ENCODE data around the gene WNT5A. TPM values are rescaled to one million over a fixed set of nuclear protein-coding genes. Genes with fewer than 3 reads are reported as not detected.

WNT5A gene
- total and polyA plus RNA-seq, 10 donors: 1.1 to 26.7 (median 11.3) TPM

DNA sequence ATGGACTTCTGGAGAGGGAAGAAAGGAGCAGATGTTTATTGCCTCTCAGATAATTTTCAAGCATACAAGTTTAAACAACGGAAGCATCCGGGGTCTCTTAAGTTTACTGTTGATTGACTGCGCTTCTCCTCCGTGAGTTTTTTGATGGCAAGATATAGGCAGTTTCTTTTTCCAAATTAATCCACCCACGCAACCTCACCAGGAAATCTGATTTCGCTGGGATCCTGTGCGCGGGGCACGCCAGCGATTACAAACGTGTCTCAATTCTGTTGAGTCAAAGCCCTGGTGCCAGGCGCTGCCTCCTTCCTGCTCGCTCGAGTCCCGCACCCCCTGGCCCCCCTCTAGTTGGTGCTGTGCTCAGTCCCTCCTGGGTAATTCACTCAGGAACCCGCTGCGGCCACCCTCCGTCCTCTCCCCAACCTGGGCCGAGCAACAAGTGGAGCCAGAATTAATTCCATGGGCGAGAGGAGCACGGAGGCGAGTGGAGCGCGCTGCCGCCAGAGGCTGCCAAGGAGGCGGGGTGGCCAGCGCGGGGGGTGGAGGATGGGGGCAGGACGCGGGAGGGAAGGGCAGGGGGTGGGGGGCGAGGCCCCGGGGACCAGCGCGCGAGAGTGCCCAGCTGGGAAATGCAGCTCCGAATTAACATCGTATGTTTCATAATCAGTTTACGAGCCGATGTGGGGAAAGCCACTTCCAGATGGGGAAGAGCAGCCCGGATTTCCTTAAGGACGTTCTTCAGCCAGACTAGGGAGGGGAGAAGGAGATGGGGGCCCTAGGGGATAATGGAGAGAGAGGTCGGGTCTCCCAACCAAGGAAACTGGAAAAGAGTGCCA is 6.0 kb downstream of the WNT5A start:
- Histone ChIP-seq H3K27ac (no peak overlapping the region), H3K27me3 (replicated peaks in 1 of 7) (peaks cover 3 to 93% (median 34%) of the 10 kb centered on the region in 7 donors), H3K4me1 (peaks cover 0 to 54% (median 13%) of the 10 kb centered on the region in 6 donors), H3K9me3 (no peaks in the 10 kb centered on the region), H3K36me3 (no peaks in the 10 kb centered on the region), H3K4me3 (peak overlapping the region in 7 of 8 donors; percentile 9 to 59 (median 23))
- intact Hi-C loops (cut with DNase I; ENCODE audit: low total_unique reads): loop anchor here (10.0 kb wide), 1 partner anchor 244 kb away; no protein-coding TSS in a partner anchor
- DNase-seq: no peak
- no peak for TF ChIP-seq POLR2A (IDR thresholded peaks at IDR 0.05)
- TF ChIP-seq POLR2AphosphoS5 (IDR thresholded peaks at IDR 0.05): no peak
- TF ChIP-seq, protein P1, sequence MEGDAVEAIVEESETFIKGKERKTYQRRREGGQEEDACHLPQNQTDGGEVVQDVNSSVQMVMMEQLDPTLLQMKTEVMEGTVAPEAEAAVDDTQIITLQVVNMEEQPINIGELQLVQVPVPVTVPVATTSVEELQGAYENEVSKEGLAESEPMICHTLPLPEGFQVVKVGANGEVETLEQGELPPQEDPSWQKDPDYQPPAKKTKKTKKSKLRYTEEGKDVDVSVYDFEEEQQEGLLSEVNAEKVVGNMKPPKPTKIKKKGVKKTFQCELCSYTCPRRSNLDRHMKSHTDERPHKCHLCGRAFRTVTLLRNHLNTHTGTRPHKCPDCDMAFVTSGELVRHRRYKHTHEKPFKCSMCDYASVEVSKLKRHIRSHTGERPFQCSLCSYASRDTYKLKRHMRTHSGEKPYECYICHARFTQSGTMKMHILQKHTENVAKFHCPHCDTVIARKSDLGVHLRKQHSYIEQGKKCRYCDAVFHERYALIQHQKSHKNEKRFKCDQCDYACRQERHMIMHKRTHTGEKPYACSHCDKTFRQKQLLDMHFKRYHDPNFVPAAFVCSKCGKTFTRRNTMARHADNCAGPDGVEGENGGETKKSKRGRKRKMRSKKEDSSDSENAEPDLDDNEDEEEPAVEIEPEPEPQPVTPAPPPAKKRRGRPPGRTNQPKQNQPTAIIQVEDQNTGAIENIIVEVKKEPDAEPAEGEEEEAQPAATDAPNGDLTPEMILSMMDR (IDR thresholded peaks at IDR 0.05 in 8 of 11, conservative IDR thresholded peaks at IDR 0.05 in 3 of 11): no peak
- 7 to 11% (median 7%) methylated on average over 38 to 42 of the region's 42 CpGs for WGBS, 5 donors

DNA sequence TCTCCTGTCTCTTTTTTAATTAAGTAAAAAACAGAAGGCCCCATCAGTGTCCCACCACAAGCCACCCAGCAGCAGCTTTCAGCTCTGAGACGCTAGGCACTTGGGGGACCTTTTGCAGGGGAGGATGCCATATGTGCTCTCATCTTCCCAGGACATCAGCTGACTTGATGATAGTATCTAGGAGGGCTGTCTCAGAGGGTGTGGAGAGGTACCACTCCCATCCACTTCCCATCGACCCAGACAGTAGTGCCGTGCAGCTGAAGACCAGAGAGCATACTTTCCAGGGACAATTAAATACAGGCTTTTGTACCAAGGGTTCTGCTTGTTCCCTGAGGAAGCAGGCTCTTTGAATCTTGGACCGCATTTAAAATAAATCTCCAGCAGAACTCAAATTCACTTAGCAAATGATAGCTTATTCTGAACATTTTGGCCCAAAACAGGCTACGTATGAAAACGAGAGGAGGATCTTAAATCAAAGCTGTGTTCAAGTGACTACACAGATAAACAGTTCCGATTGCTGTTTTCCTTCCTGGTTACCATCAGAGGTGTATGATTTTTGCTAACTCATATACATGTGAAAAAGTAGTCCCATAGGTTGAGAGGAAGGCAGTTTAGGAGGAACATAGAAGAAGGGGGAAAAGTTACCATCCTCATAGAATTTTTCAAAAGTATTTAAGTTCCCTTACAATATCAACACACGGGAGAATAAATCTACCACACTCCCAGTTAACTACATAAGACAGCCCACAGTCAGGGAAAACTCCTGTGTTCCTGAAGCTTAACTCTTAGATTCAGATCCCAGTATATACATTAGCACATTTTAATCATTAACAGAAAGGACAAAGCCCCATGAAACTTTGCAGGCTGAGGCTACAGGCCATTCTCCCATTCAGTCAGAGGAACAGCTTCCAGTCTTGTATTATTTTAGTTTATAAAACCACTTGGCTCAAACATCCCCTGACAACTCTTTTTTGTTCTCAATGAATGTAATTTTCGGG is 9.5 kb downstream of the WNT5A start:
- H3K27ac ChIP-seq: no peak overlapping the region
- H3K36me3 ChIP-seq: peaks cover 0 to 4% (median 0%) of the 10 kb centered on the region in 6 donors
- no peak overlapping the region for H3K4me3 ChIP-seq
- no peaks in the 10 kb centered on the region for H3K9me3 ChIP-seq
- intact Hi-C loops (cut with DNase I; ENCODE audit: low total_unique reads): no loop called here
- 53 to 62% (median 59%) methylated on average over 9 of the region's 9 CpGs for WGBS, 5 donors
- H3K27me3 ChIP-seq (replicated peaks in 1 of 7): peaks cover under 1 to 62% (median 14%) of the 10 kb centered on the region in 7 donors
- no peak for DNase-seq
- H3K4me1 ChIP-seq: peaks cover 0 to 19% (median 6%) of the 10 kb centered on the region in 6 donors
- no peak for TF ChIP-seq POLR2AphosphoS5 (IDR thresholded peaks at IDR 0.05)
- TF ChIP-seq POLR2A (IDR thresholded peaks at IDR 0.05): no peak
- TF ChIP-seq, protein P1 (IDR thresholded peaks at IDR 0.05 in 8 of 11, conservative IDR thresholded peaks at IDR 0.05 in 3 of 11): no peak

DNA sequence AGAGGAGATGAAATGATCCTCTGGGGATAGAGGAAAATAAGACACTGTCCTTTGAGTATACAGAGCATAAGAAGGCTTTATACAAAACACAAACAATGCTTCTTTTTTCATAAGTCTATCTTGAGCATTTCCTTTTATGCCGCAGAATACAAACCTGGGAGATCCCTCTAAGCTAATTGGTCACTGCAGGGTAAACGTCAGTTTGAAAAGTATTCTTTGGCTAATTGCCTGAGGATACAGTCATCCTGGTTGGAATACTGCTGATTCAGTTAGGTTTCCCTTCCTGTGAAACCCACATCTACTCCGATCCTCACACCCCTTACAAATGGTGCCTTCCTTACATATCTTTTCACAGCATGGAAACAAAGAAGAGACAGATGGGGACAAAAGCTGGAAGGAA is 10.6 kb downstream of the WNT5A start:
- Histone ChIP-seq H3K9me3 (no peaks in the 10 kb centered on the region), H3K27me3 (replicated peaks in 1 of 7) (peaks cover 0 to 53% (median 6%) of the 10 kb centered on the region in 7 donors), H3K4me3 (no peak overlapping the region), H3K36me3 (peaks cover 0 to 4% (median 0%) of the 10 kb centered on the region in 6 donors), H3K27ac (no peak overlapping the region), H3K4me1 (peaks cover 0 to 8% (median 0%) of the 10 kb centered on the region in 6 donors)
- intact Hi-C loops (cut with DNase I; ENCODE audit: low total_unique reads): no loop called here
- DNase-seq: no peak
- 78 to 83% (median 80%) methylated on average over 3 of the region's 3 CpGs for WGBS, 5 donors
- TF ChIP-seq POLR2AphosphoS5 (IDR thresholded peaks at IDR 0.05) (no peak), POLR2A (IDR thresholded peaks at IDR 0.05) (no peak)
- TF ChIP-seq, protein P1 (IDR thresholded peaks at IDR 0.05 in 8 of 11, conservative IDR thresholded peaks at IDR 0.05 in 3 of 11): no peak

Measured in spleen (tissue), 11 donors.